ENCODE data around the gene HOXD4. TPM values are rescaled to one million over a fixed set of nuclear protein-coding genes. Genes with fewer than 3 reads are reported as not detected.

HOXD4 gene
- total and polyA plus RNA-seq, 2 experiments from 2014 or later: 1.4 to 2.5 TPM

DNA sequence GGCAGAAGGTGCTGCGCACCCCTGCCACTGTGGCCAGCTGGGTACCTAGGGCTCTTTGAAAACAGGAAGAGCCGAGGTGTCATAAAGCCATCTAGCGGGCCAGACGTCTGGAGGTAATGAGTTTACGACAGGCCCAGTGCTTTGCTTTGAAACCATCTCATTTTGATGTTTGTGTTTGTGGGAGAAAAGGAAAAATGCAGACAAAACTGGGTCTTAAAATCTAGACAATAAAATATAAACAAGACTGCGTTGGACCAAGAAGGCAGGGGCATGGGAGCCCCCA lies 25.6 kb upstream of the HOXD4 start:
- H3K9me2 ChIP-seq (ENCODE audit: insufficient read depth): no peaks in the 10 kb centered on the region
- H3K4me3 ChIP-seq: no peak overlapping the region
- no peaks in the 10 kb centered on the region for H3K27me3 ChIP-seq (replicated peaks; ENCODE audit: insufficient read depth)
- no peaks in the 10 kb centered on the region for H3K9me3 ChIP-seq (ENCODE audit: low read depth)
- H3K79me2 ChIP-seq (ENCODE audit: insufficient read depth): peaks cover 56% of the 10 kb centered on the region
- H3K4me2 ChIP-seq (ENCODE audit: unreplicated experiment): no peak overlapping the region
- peaks cover 22% of the 10 kb centered on the region for H3F3A ChIP-seq (ENCODE audit: insufficient read depth)
- TF ChIP-seq EZH2 (IDR thresholded peaks at IDR 0.05; ENCODE audit: insufficient read depth, poor library complexity, severe bottlenecking) (no peak), EZH2phosphoT487 (IDR thresholded peaks at IDR 0.05; ENCODE audit: insufficient read depth, low read depth) (no peak)
- peak overlapping the region; percentile 97 for H3K27ac ChIP-seq
- no peak overlapping the region for H2AFZ ChIP-seq
- in situ Hi-C loops (cut with MboI): loop anchor here (5.0 to 10.0 kb wide), 3 partner anchors 512 to 1022 kb away; no protein-coding TSS in a partner anchor
- peaks cover 20% of the 10 kb centered on the region for H3K4me1 ChIP-seq (ENCODE audit: insufficient read depth)
- WGBS, 2 experiments (ENCODE audit: low coverage in 1 of 2, low lambda C conversion rate in 2 of 2, missing lambda C conversion rate in 2 of 2): 93 to 94% methylated on average over 6 of the region's 6 CpGs
- H4K20me1 ChIP-seq (ENCODE audit: insufficient read depth): no peaks in the 10 kb centered on the region
- peak overlapping the region; percentile 97; the same call in 1 of the 2 replicates for H3K9ac ChIP-seq
- peaks cover under 1% of the 10 kb centered on the region; the same call in 1 of the 2 replicates for H3K36me3 ChIP-seq (ENCODE audit: low read depth)
- DNase-seq: no peak

DNA sequence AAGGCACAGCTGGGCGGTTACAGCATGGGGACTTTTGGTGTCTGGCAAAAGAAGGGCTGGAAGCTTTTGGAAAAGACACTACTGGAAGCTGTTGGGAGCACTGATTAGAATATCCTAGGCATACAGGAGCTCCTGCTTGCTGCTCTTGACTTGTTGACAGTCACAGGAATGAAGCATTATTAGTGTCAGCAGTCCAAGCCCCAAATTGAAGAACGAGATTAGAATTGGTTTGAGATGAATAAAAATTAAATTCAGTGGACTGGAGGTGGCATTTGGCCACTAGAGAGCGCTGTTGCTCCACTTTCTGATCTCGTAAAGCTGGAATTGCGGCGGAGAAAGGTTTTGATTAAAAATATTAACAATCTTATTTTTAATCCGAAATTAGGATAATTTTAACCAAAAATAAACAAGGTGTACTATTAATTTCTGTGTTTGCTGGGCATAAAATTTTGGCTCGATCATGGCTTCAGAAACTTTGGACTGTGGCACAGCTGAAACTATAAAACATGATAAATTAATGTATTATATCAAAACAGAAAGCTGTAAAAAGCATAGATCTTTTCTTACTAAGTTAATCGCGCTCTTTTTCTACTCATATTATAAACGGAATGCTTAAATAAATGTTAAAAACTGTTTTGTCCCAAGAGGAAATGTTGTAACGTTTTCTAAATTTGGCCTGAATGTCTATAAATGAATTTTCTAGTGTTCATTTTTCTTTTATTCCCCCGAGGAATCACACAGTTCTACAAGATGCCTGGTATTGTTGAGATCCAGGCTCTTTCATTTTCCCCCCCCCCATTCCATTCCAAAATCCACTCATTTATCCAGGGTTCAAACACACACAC lies 24.2 kb upstream of the HOXD4 start:
- in situ Hi-C loops (cut with MboI): loop anchor here (5.0 to 10.0 kb wide), 3 partner anchors 510 to 1020 kb away; no protein-coding TSS in a partner anchor
- Histone ChIP-seq H3K4me2 (ENCODE audit: unreplicated experiment) (peak overlapping the region; percentile 97), H3K27ac (peak overlapping the region; percentile 97), H3K36me3 (ENCODE audit: low read depth) (no peaks in the 10 kb centered on the region), H3K9ac (peak overlapping the region; percentile 97), H3K79me2 (ENCODE audit: insufficient read depth) (peaks cover 57% of the 10 kb centered on the region), H3F3A (ENCODE audit: insufficient read depth) (peaks cover 37% of the 10 kb centered on the region), H3K9me2 (ENCODE audit: insufficient read depth) (no peaks in the 10 kb centered on the region), H4K20me1 (ENCODE audit: insufficient read depth) (no peaks in the 10 kb centered on the region), H3K4me1 (ENCODE audit: insufficient read depth) (peaks cover 20% of the 10 kb centered on the region), H3K4me3 (peak overlapping the region; percentile 90), H3K27me3 (replicated peaks; ENCODE audit: insufficient read depth) (no peaks in the 10 kb centered on the region), H3K9me3 (ENCODE audit: low read depth) (no peaks in the 10 kb centered on the region), H2AFZ (peak overlapping the region; percentile 68)
- WGBS, 2 experiments (ENCODE audit: low coverage in 1 of 2, low lambda C conversion rate in 2 of 2, missing lambda C conversion rate in 2 of 2): 10 to 14% methylated on average over 13 of the region's 13 CpGs
- no peak for TF ChIP-seq EZH2phosphoT487 (IDR thresholded peaks at IDR 0.05; ENCODE audit: insufficient read depth, low read depth)
- DNase-seq: peak; percentile 80

DNA sequence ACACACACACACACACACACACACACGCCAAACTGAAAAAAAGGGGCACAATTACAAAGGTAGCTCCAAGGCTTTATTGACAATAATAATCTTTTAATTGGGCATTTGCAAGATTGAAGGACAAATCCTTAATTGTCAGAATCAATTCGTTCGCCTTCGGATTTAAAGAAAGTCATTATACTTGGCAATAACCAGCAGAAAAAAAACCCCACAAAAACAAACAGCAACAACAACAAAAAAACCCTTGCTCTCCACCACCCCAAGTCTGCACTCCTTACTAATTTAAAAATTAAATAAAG lies 23.6 kb upstream of the HOXD4 start:
- Histone ChIP-seq H3K4me2 (ENCODE audit: unreplicated experiment) (peak overlapping the region; percentile 97), H3K9ac (peak overlapping the region; percentile 97), H3K79me2 (ENCODE audit: insufficient read depth) (peaks cover 62% of the 10 kb centered on the region), H3K4me3 (peak overlapping the region; percentile 90), H3K4me1 (ENCODE audit: insufficient read depth) (peaks cover 20% of the 10 kb centered on the region), H4K20me1 (ENCODE audit: insufficient read depth) (no peaks in the 10 kb centered on the region), H2AFZ (peak overlapping the region; percentile 68), H3K27ac (peak overlapping the region; percentile 97), H3K9me3 (ENCODE audit: low read depth) (no peaks in the 10 kb centered on the region), H3K36me3 (ENCODE audit: low read depth) (no peaks in the 10 kb centered on the region), H3F3A (ENCODE audit: insufficient read depth) (peaks cover 39% of the 10 kb centered on the region), H3K27me3 (replicated peaks; ENCODE audit: insufficient read depth) (no peaks in the 10 kb centered on the region), H3K9me2 (ENCODE audit: insufficient read depth) (no peaks in the 10 kb centered on the region)
- no peak for DNase-seq
- in situ Hi-C loops (cut with MboI): loop anchor here (5.0 to 10.0 kb wide), 3 partner anchors 510 to 1020 kb away; no protein-coding TSS in a partner anchor
- TF ChIP-seq EZH2 (IDR thresholded peaks at IDR 0.05; ENCODE audit: insufficient read depth, poor library complexity, severe bottlenecking) (no peak), EZH2phosphoT487 (IDR thresholded peaks at IDR 0.05; ENCODE audit: insufficient read depth, low read depth) (no peak)
- WGBS, 2 experiments (ENCODE audit: low coverage in 1 of 2, low lambda C conversion rate in 2 of 2, missing lambda C conversion rate in 2 of 2): 51 to 68% methylated on average over 4 of the region's 4 CpGs

DNA sequence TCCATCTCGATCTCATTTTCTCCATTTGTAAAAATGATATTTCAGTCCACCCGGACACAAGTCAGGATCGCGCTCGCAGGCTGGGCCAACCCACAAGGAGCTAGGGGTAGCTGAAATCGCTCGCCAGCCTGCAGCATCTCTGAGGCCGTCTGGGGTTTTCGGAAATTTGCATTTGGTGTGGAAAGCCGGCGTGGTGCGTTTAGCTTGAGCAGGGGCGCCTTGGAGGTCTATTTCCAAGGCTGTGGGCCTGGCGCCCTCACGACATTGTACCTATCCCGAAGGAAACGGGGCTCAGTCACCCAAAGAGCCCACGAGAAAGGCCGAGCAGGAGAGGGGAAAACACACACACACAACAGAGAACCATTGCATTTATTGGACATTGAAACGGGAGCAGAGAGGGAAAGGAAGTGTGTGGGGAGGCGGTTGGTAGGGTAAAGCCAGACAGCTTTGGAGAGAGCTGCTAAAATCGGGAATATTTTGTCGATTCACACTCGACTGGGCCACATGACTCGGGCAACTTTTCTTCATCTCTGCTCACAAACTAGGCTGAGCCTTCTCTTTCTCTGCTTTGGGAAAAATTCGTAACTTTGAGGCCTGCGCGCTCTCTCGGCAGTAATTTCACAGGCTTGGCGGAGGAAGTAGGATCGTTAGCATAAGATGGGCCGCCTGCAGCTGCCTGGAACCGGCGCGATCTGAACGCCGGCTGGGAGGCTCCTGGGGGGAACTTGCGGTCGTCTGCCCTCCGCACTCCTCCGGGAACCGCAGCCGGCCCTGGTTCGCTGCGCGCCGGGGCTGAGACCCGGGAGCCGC lies 23.0 kb upstream of the HOXD4 start:
- in situ Hi-C loops (cut with MboI): loop anchor here (5.0 to 10.0 kb wide), 3 partner anchors 509 to 1019 kb away; no protein-coding TSS in a partner anchor
- peak; percentile 71 for DNase-seq
- peaks cover 27% of the 10 kb centered on the region for H3K4me1 ChIP-seq (ENCODE audit: insufficient read depth)
- H3K79me2 ChIP-seq (ENCODE audit: insufficient read depth): peaks cover 65% of the 10 kb centered on the region
- H3K9ac ChIP-seq: peak overlapping the region; percentile 97
- WGBS, 2 experiments (ENCODE audit: low coverage in 1 of 2, low lambda C conversion rate in 2 of 2, missing lambda C conversion rate in 2 of 2): 4 to 6% methylated on average over 49 of the region's 49 CpGs
- H3K27me3 ChIP-seq (replicated peaks; ENCODE audit: insufficient read depth): no peaks in the 10 kb centered on the region
- H2AFZ ChIP-seq: peak overlapping the region; percentile 68
- no peaks in the 10 kb centered on the region for H4K20me1 ChIP-seq (ENCODE audit: insufficient read depth)
- H3K4me3 ChIP-seq: peak overlapping the region; percentile 90
- no peaks in the 10 kb centered on the region for H3K9me2 ChIP-seq (ENCODE audit: insufficient read depth)
- peak overlapping the region; percentile 97 for H3K4me2 ChIP-seq (ENCODE audit: unreplicated experiment)
- H3F3A ChIP-seq (ENCODE audit: insufficient read depth): peaks cover 43% of the 10 kb centered on the region
- no peaks in the 10 kb centered on the region for H3K36me3 ChIP-seq (ENCODE audit: low read depth)
- peak overlapping the region; percentile 97 for H3K27ac ChIP-seq
- no peak for TF ChIP-seq EZH2 (IDR thresholded peaks at IDR 0.05; ENCODE audit: insufficient read depth, poor library complexity, severe bottlenecking)
- TF ChIP-seq EZH2phosphoT487 (IDR thresholded peaks at IDR 0.05; ENCODE audit: insufficient read depth, low read depth): 0 out of 2 replicates have a peak, but pooled peaks have one; percentile 22
- no peaks in the 10 kb centered on the region for H3K9me3 ChIP-seq (ENCODE audit: low read depth)
